ENCODE data around the gene KIF22. TPM values are rescaled to one million over a fixed set of nuclear protein-coding genes. Genes with fewer than 3 reads are reported as not detected.
"Not testable (repeated sequence)": the region's sequence is repeated elsewhere in the genome, so short reads cannot be mapped to it uniquely, and the experiment has no call there.

The KIF22 gene
- total and polyA plus RNA-seq, 3 donors from 2014 or later = 69.6 to 85.1 (median 79.8) TPM

- Histone ChIP-seq H3K27me3 (no peaks in the 10 kb centered on the region), H3K4me1 (no peaks in the 10 kb centered on the region), H3K4me3 (no peak overlapping the region), H3K27ac (no peak overlapping the region), H3K9me3 (no peaks in the 10 kb centered on the region), H3K36me3 (ENCODE audit: low read depth, missing control alignments) (no peaks in the 10 kb centered on the region)
- TF ChIP-seq POLR2A (IDR thresholded peaks at IDR 0.05) (no peak), CTCF (IDR thresholded peaks at IDR 0.05) (no peak)
- intact Hi-C loops (cut with DNase I; ENCODE audit: low total_unique reads) = no loop called here
- no peak for DNase-seq
- 78 to 92% methylated on average over 2 of the region's 2 CpGs for WGBS, 2 donors
These were observed 21.0 kb upstream of the KIF22 start for GRCh38 chr16:29769507-29769906.

GRCh38 chr16:29770250-29770929, 20.2 kb upstream of the KIF22 start:
- H3K36me3 ChIP-seq (ENCODE audit: low read depth, missing control alignments) = no peaks in the 10 kb centered on the region
- 81 to 83% methylated on average over 7 of the region's 7 CpGs for WGBS, 2 donors
- TF ChIP-seq POLR2A (IDR thresholded peaks at IDR 0.05) (no peak), CTCF (IDR thresholded peaks at IDR 0.05) (no peak)
- H3K27me3 ChIP-seq = no peaks in the 10 kb centered on the region
- no peaks in the 10 kb centered on the region for H3K4me1 ChIP-seq
- no peak for DNase-seq
- H3K4me3 ChIP-seq = no peak overlapping the region
- no peaks in the 10 kb centered on the region for H3K9me3 ChIP-seq
- intact Hi-C loops (cut with DNase I; ENCODE audit: low total_unique reads) = no loop called here
- no peak overlapping the region for H3K27ac ChIP-seq

DNA sequence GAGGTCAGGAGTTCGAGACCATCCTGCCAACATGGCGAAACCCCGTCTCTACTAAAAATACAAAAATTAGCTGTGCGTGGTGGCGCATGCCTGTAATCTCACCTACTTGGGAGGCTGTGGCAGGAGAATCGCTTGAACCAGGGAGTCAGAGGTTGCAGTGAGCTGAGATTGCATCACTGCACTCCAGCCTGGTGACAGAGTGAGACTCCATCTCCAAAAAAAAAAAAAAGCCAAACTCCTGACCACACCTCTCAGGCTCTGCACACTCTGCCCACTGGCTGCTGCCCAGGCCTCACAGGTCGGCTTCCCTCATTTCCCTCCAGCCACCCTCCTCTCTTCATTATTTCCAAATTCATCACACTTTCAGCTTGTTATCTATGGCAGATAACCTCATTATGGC, 18.2 kb upstream of the KIF22 start:
- H3K4me1 ChIP-seq; DNase-seq; H3K27ac ChIP-seq; intact Hi-C loops (cut with DNase I; ENCODE audit: low total_unique reads); H3K36me3 ChIP-seq (ENCODE audit: low read depth, missing control alignments); H3K9me3 ChIP-seq; H3K27me3 ChIP-seq; H3K4me3 ChIP-seq: not testable (repeated sequence)
- 84 to 89% methylated on average over 7 of the region's 7 CpGs for WGBS, 2 donors

DNA sequence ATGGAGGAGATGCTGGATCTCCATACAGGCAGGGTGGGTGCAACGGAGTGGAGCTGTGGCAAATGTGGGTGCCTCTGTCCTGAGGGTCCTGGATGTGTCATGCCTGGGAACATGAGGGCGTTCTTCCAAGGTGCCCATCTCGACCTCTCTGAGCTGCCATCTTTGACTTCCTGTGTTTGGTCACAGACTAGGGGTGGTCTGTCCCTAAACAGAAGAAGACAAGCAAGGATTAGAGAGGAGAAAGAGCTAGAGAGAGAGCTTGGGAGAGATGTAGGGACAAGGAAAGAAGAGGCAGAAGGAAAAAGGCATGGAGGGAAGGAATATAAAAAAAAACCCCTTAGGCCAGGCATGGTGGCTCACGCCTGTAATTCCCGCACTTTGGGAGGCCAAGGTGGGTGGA, 15.8 kb upstream of the KIF22 start:
- no peak overlapping the region for H3K27ac ChIP-seq
- no peaks in the 10 kb centered on the region for H3K9me3 ChIP-seq
- no peak for DNase-seq
- H3K4me3 ChIP-seq = no peak overlapping the region
- TF ChIP-seq CTCF (IDR thresholded peaks at IDR 0.05) = no peak
- TF ChIP-seq POLR2A (IDR thresholded peaks at IDR 0.05) = no peak
- H3K36me3 ChIP-seq (ENCODE audit: low read depth, missing control alignments) = no peaks in the 10 kb centered on the region
- intact Hi-C loops (cut with DNase I; ENCODE audit: low total_unique reads) = no loop called here
- no peaks in the 10 kb centered on the region for H3K4me1 ChIP-seq
- 87 to 95% methylated on average over 5 of the region's 5 CpGs for WGBS, 2 donors
- H3K27me3 ChIP-seq = no peaks in the 10 kb centered on the region

DNA sequence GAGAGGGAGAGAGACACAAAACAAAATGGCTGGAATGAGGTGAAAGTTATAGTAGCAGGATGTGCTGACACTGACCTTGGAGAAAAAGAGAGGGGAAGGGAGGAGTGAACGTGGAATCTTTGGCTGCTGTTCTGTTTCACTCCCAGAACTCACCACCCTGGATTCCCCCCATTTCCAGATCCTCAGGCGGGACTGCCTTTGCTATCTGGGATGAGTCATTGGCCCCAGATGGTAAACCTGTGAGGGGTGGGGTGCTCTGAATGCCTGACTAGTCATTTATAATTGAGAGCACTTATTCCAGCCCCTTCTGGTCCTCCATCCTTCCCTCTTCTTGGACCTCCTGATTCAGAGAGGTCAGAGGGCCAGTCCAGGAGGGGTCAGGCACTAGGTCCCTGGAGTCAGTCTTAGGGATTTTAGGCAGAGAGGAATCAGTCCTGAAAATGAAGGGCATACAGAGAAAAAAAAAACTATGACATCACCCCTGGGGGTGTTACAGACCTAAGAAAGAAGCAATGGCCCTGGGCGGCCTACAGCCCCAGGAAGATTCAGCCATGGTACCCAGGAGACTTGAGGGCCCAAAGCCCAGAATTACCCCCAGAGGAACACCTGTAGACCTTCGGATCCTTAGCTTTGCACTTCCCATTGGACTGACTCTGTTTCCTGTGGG, 14.7 kb upstream of the KIF22 start:
- TF ChIP-seq CTCF (IDR thresholded peaks at IDR 0.05) = no peak
- TF ChIP-seq POLR2A (IDR thresholded peaks at IDR 0.05) = no peak
- Histone ChIP-seq H3K27ac (no peak overlapping the region), H3K27me3 (no peaks in the 10 kb centered on the region), H3K36me3 (ENCODE audit: low read depth, missing control alignments) (no peaks in the 10 kb centered on the region), H3K4me1 (no peaks in the 10 kb centered on the region), H3K4me3 (no peak overlapping the region), H3K9me3 (no peaks in the 10 kb centered on the region)
- no peak for DNase-seq
- intact Hi-C loops (cut with DNase I; ENCODE audit: low total_unique reads) = no loop called here
- 56 to 62% methylated on average over 3 to 4 of the region's 4 CpGs for WGBS, 2 donors
